K562 (cell line): ENCODE data around the gene OBSL1. TPM values are rescaled to one million over a fixed set of nuclear protein-coding genes. Genes with fewer than 3 reads are reported as not detected.

ENCODE experiments used
- ATAC-seq: fragments of 200-7000 bp; cut with Tn5 transposase; 3 replicates; pipeline ENCODE4 v1.9.1; 2020; ENCODE audit warnings: moderate library complexity
- BruUV-seq: library from RNA; stranded (reverse); fragments of 400-500 nt; replicated peaks from 2 replicates; lab custom pipeline; 2021; lab: Mats Ljungman, UMichigan
- CTCF ChIA-PET: fragments of 300-600 bp; formaldehyde crosslinking; extraction: SDS; loops from one replicate; lab custom pipeline; 2021; ENCODE audit warnings: low intra/inter-chr PET ratio; lab: Yijun Ruan, JAX
- POLR2A ChIA-PET: fragments of 300-600, 350-650 bp; sonication (Branson Sonifier 250); formaldehyde crosslinking; extraction: SDS; loops from one replicate; lab custom pipeline; 2021; ENCODE audit warnings: antibody characterized with exemption, inconsistent platforms; lab: Yijun Ruan, JAX
- DNase-seq, 4 experiments: peaks; one replicate each; pipeline versions ENCODE4 v3.0.0 to v3.0.0-alpha.2; 2011 to 2018; ENCODE audit warnings: low spot score in 3 of 4, mixed read lengths in 3 of 4; ENCODE audit errors: extremely low read depth in 1 of 4
- FAIRE-seq: peaks from 2 replicates; lab custom pipeline; 2011; peaks lifted over from hg19 to GRCh38; lab: Jason Lieb, UNC
- H2AFZ ChIP-seq: 2 replicates; pipeline ENCODE4 v1.6.0; 2011; ENCODE audit warnings: low read depth, low read length, control low read depth, inconsistent platforms
- H3K27ac ChIP-seq: fragments of 200-600 bp; 3 replicates; pipeline ENCODE4 v1.8.0; 2011; ENCODE audit warnings: low read depth, mild to moderate bottlenecking, control low read depth, inconsistent platforms, low read length, moderate library complexity, mixed read lengths; ENCODE audit errors: extremely low read depth
- H3K27me3 ChIP-seq, 2 experiments: fragments of 300-600 bp in 1 of 2; 2 replicates in 1 of 2; 3 replicates in 1 of 2; pipeline versions ENCODE4 v1.6.0 to v1.8.0; 2011; ENCODE audit warnings: inconsistent platforms in 2 of 2, low read length in 2 of 2, mild to moderate bottlenecking in 1 of 2, mixed read lengths in 1 of 2, moderate library complexity in 1 of 2; ENCODE audit not compliant: control insufficient read depth in 2 of 2, insufficient read depth in 2 of 2
- H3K36me3 ChIP-seq: fragments of 300-600 bp; 3 replicates; pipeline ENCODE4 v1.8.0; 2011; ENCODE audit warnings: mild to moderate bottlenecking, low read length, inconsistent platforms; ENCODE audit not compliant: control insufficient read depth, insufficient read depth
- H3K4me1 ChIP-seq, 2 experiments: fragments of 200-600 bp in 1 of 2; replicated peaks in 1 of 2; 2 replicates in 1 of 2; 3 replicates in 1 of 2; pipeline versions ENCODE4 v1.5.1 to v1.8.0; 2011; ENCODE audit warnings: inconsistent platforms in 2 of 2, low read length in 2 of 2, mild to moderate bottlenecking in 1 of 2, mixed read lengths in 1 of 2, moderate library complexity in 1 of 2; ENCODE audit not compliant: control insufficient read depth in 2 of 2, insufficient read depth in 2 of 2
- H3K4me2 ChIP-seq: 2 replicates; pipeline ENCODE4 v1.6.1; 2011; ENCODE audit warnings: low read length, control low read depth, inconsistent platforms, mixed read lengths; ENCODE audit not compliant: insufficient read depth
- H3K4me3 ChIP-seq: fragments of 200-600 bp; sonication (generic), shearing (Covaris generic); 2 replicates; pipeline ENCODE4 v1.5.1; 2016; ENCODE audit warnings: control low read depth, inconsistent platforms
- H3K79me2 ChIP-seq: fragments of 200-600 bp; 3 replicates; pipeline ENCODE4 v1.8.0; 2011; ENCODE audit warnings: low read length, inconsistent platforms; ENCODE audit not compliant: control insufficient read depth, insufficient read depth
- H3K9ac ChIP-seq, 2 experiments: 2 replicates each; pipeline versions ENCODE4 v1.6.0 to v1.6.1; 2011; ENCODE audit warnings: low read depth in 2 of 2, low read length in 2 of 2, control low read depth in 1 of 2, inconsistent platforms in 1 of 2, mild to moderate bottlenecking in 1 of 2, mixed read lengths in 1 of 2; ENCODE audit not compliant: insufficient read depth in 1 of 2
- H3K9me1 ChIP-seq: one replicate; pipeline ENCODE4 v1.6.0; 2011; ENCODE audit warnings: inconsistent platforms, mild to moderate bottlenecking, low read length, moderate library complexity; ENCODE audit not compliant: control insufficient read depth, insufficient read depth
- H3K9me3 ChIP-seq: replicated peaks from 2 replicates; pipeline ENCODE4 v1.5.1; 2011; ENCODE audit warnings: low read depth, low read length, inconsistent platforms; ENCODE audit not compliant: control insufficient read depth, insufficient read depth
- H4K20me1 ChIP-seq: replicated peaks from 2 replicates; pipeline ENCODE4 v1.6.1; 2011; ENCODE audit warnings: low read length, inconsistent platforms, mixed read lengths; ENCODE audit not compliant: control insufficient read depth, insufficient read depth
- ARID2 ChIP-seq: fragments of 450-650 bp; IDR thresholded peaks from 2 replicates; pipeline ENCODE4 v1.6.1; 2017; ENCODE audit warnings: antibody characterized with exemption, mild to moderate bottlenecking
- EP300 ChIP-seq: IDR thresholded peaks from 2 replicates; pipeline ENCODE4 v1.6.1; 2012; ENCODE audit warnings: low read length, improper control_type of control experiment
- ETV1 ChIP-seq: fragments of 450-650 bp; conservative IDR thresholded peaks from 2 replicates; pipeline ENCODE4 v1.6.1; 2016; ENCODE audit warnings: missing genetic modification characterization, control low read depth, low read depth, missing compliant biosample characterization
- MAFF ChIP-seq: IDR thresholded peaks from 2 replicates; pipeline ENCODE4 v1.6.1; 2012; ENCODE audit warnings: low read length, improper control_type of control experiment
- NR0B1 ChIP-seq: fragments of 450-650 bp; IDR thresholded peaks from one replicate; pipeline ENCODE4 v1.6.1; 2018; ENCODE audit warnings: mild to moderate bottlenecking, moderate library complexity; ENCODE audit not compliant: partially characterized antibody
- PCBP1 ChIP-seq: fragments of 200-400 bp; formaldehyde crosslinking; IDR thresholded peaks from 2 replicates; pipeline ENCODE4 v1.6.1; 2018; ENCODE audit warnings: mild to moderate bottlenecking, low read depth, low read length; ENCODE audit not compliant: poor library complexity, severe bottlenecking
- SREBF1 ChIP-seq: fragments of 150-350 bp; IDR thresholded peaks from 2 replicates; pipeline ENCODE4 v1.6.1; 2014; ENCODE audit warnings: antibody characterized with exemption, low read depth, low read length, borderline replicate concordance
- STAT5A ChIP-seq: IDR thresholded peaks from 2 replicates; pipeline ENCODE4 v1.6.1; 2012; ENCODE audit warnings: low read length, inconsistent platforms, borderline replicate concordance
- WHSC1 ChIP-seq: IDR thresholded peaks from one replicate; pipeline ENCODE4 v1.6.1; 2012; ENCODE audit warnings: low read length, control low read depth, inconsistent platforms
- ZNF316 ChIP-seq: fragments of 450-650 bp; IDR thresholded peaks from 2 replicates; pipeline ENCODE4 v1.6.1; 2016
- ZNF395 ChIP-seq: fragments of 200-800 bp; sonication (Bioruptor generic); IDR thresholded peaks from 2 replicates; pipeline ENCODE4 v1.6.1; 2017; ENCODE audit warnings: missing genetic modification characterization, missing compliant biosample characterization
- ZNF449 ChIP-seq: fragments of 250-450 bp; sonication (Bioruptor Pico); IDR thresholded peaks from 2 replicates; pipeline ENCODE4 v1.8.0; 2022; ENCODE audit warnings: moderate library complexity, mild to moderate bottlenecking, inconsistent platforms
- ZNF639 ChIP-seq, 2 experiments: fragments of 200-800 bp in 1 of 2; sonication (Bioruptor generic) in 1 of 2; sonication (generic) in 1 of 2; formaldehyde crosslinking in 1 of 2; IDR thresholded peaks in 1 of 2; conservative IDR thresholded peaks in 1 of 2; 2 replicates each; pipeline versions ENCODE4 v1.5.0 to v1.6.1; 2016 to 2020; ENCODE audit warnings: missing compliant biosample characterization in 1 of 2, missing genetic modification characterization in 1 of 2, missing genetic modification reagents in 1 of 2
- WGBS: fragments of 100-300 bp; shearing (Covaris generic); methylation state at CpG from one replicate; pipeline ENCODE4 v1.1.6; 2016; ENCODE audit warnings: low coverage, mixed read lengths; ENCODE audit not compliant: insufficient coverage; ENCODE audit errors: missing lambda C conversion rate; 5-methylcytosine and 5-hydroxymethylcytosine counted together
- in situ Hi-C: fragments of 300-500 bp; cut with MboI; formaldehyde crosslinking; loops from 4 replicates; pipeline ENCODE4 v1.15.0; 2018; ENCODE audit warnings: inconsistent platforms, mixed read lengths
- intact Hi-C: fragments of 100-400 bp; cut with micrococcal nuclease; formaldehyde crosslinking; loops from 2 replicates; pipeline ENCODE4 v1.14.2; 2022
- polyA plus RNA-seq, 8 experiments: library from polyadenylated mRNA; depleted of rRNA in 4 of 8; stranded (reverse) in 5 of 8; unstranded in 3 of 8; fragments of >200 nt; fragmentation: Nextera tagmentation in 2 of 8; fragmentation: Illumina TruSeq in 1 of 8; extraction: Ambion mirVana in 2 of 8; extraction: Trizol in 1 of 8; gene quantifications; 2 replicates each; pipeline versions ENCODE4 v1.2.1 to v1.2.3, GENCODE V29; 2011 to 2014; ENCODE audit warnings: inconsistent platforms in 1 of 8, missing spikeins in 1 of 8
- total RNA-seq, 7 experiments: library from RNA; depleted of rRNA in 6 of 7; stranded (reverse); fragments of >200 nt in 6 of 7; fragmentation: Illumina TruSeq in 2 of 7; extraction: Trizol in 2 of 7; gene quantifications; 2 replicates each; pipeline versions ENCODE4 v1.2.1 to v1.2.3, GENCODE V29; 2011 to 2021; ENCODE audit warnings: low replicate concordance in 1 of 7

OBSL1 gene
- total and polyA plus RNA-seq, 9 of the 15 experiments (the other 6 are each of a cell fraction or from before 2014, with no cell fraction given), result 1.2 to 26.6 (median 8.6) TPM

GRCh38 chr2:219522111-219523030, 49.0 kb downstream of the OBSL1 start:
- H3K4me2 ChIP-seq, result peak overlapping the region; percentile 75
- no peaks in the 10 kb centered on the region for H3K27me3 ChIP-seq
- peak overlapping the region; percentile 70 to 86 for H3K9ac ChIP-seq
- H3K79me2 ChIP-seq, result peaks cover 80% of the 10 kb centered on the region
- FAIRE-seq (peak; percentile 87), ATAC-seq (peak; percentile 45), DNase-seq (peak; percentile 61 to 86 (median 66))
- H3K36me3 ChIP-seq, result peaks cover 33% of the 10 kb centered on the region; the same call in 2 of the 3 replicates
- BruUV-seq, result no TSS peak
- ChIA-PET POLR2A (interaction anchor here (0.6 kb wide), 2 partner anchors 10 to 119 kb away, joined by 3 read pairs; no protein-coding TSS in a partner anchor), CTCF (interaction anchor here (0.6 to 1.4 kb wide), 2 partner anchors 27 to 63 kb away, joined by 7 read pairs; a partner anchor contains a TSS)
- WGBS, result 2% methylated on average over 11 of the region's 70 CpGs
- peak overlapping the region; percentile 22; the same call in 1 of the 2 replicates for H3K4me3 ChIP-seq
- H3K4me1 ChIP-seq, result peaks cover 82 to 91% of the 10 kb centered on the region in 2 experiments
- peaks cover 3% of the 10 kb centered on the region for H3K9me1 ChIP-seq
- intact Hi-C loops, result no loop called here
- no peaks in the 10 kb centered on the region for H3K9me3 ChIP-seq
- peak overlapping the region; percentile 64; the same call in 1 of the 2 replicates for H2AFZ ChIP-seq
- in situ Hi-C loops, result loop anchor here (10.0 kb wide), 1 partner anchor 48 kb away; no protein-coding TSS in a partner anchor
- H3K27ac ChIP-seq, result peak overlapping the region; percentile 89
- H4K20me1 ChIP-seq, result no peaks in the 10 kb centered on the region
- TF ChIP-seq NR0B1 (no peak), MAFF (0 out of 2 replicates have a peak, but pooled peaks have one; percentile 1), PCBP1 (peak; percentile 43), ARID2 (no peak), STAT5A (no peak), ZNF639 (CRISPR knock-in tag; conservative IDR thresholded peaks at IDR 0.05 in 1 of 2, IDR thresholded peaks at IDR 0.05 in 1 of 2) (peak in 1 of 2 experiments; percentile 28; a peak in 1 of 4 replicates), ZNF449 (CRISPR knock-in tag) (no peak), WHSC1 (no peak), ZNF316 (peak; percentile 53), ZNF395 (CRISPR knock-in tag) (peak; percentile 56), EP300 (peak; percentile 48; the same call in 1 of the 2 replicates), SREBF1 (no peak), ETV1 (tag) (no peak)
